Central memory CD8-positive, alpha-beta T cell (primary cell): ENCODE data around the gene ALDH3A1.

Experiments used
- ATAC-seq: fragments of 150-1000 bp; cut with Tn5 transposase; replicated peaks from 2 replicates; pipeline ENCODE4 v1.10.0; 2022; ENCODE audit warnings: mild to moderate bottlenecking, moderate FRiP score, moderate number of reproducible peaks; ENCODE audit not compliant: poor library complexity, severe bottlenecking; ENCODE audit errors: extremely low read depth
- DNase-seq, 2 donors: peaks; one replicate each; pipeline ENCODE4 v3.0.0; 2021; ENCODE audit warnings: low spot score in 2 of 2
- H3K27ac Mint-ChIP-seq: one replicate; pipeline ENCODE4 v1.8.0; 2022; ENCODE audit warnings: low read depth, mild to moderate bottlenecking, moderate library complexity, mixed read lengths
- H3K27me3 Mint-ChIP-seq: one replicate; pipeline ENCODE4 v1.8.0; 2022; ENCODE audit warnings: mixed read lengths
- H3K36me3 Mint-ChIP-seq: one replicate; pipeline ENCODE4 v1.8.0; 2022; ENCODE audit warnings: mild to moderate bottlenecking, moderate library complexity, mixed read lengths; ENCODE audit not compliant: insufficient read depth
- H3K4me1 Mint-ChIP-seq: one replicate; pipeline ENCODE4 v1.8.0; 2022; ENCODE audit warnings: mixed read lengths
- H3K4me3 Mint-ChIP-seq: one replicate; pipeline ENCODE4 v1.8.0; 2022; ENCODE audit warnings: mild to moderate bottlenecking, moderate library complexity, mixed read lengths
- H3K9me3 Mint-ChIP-seq: one replicate; pipeline ENCODE4 v1.8.0; 2022; ENCODE audit warnings: mixed read lengths

The ALDH3A1 gene

DNA sequence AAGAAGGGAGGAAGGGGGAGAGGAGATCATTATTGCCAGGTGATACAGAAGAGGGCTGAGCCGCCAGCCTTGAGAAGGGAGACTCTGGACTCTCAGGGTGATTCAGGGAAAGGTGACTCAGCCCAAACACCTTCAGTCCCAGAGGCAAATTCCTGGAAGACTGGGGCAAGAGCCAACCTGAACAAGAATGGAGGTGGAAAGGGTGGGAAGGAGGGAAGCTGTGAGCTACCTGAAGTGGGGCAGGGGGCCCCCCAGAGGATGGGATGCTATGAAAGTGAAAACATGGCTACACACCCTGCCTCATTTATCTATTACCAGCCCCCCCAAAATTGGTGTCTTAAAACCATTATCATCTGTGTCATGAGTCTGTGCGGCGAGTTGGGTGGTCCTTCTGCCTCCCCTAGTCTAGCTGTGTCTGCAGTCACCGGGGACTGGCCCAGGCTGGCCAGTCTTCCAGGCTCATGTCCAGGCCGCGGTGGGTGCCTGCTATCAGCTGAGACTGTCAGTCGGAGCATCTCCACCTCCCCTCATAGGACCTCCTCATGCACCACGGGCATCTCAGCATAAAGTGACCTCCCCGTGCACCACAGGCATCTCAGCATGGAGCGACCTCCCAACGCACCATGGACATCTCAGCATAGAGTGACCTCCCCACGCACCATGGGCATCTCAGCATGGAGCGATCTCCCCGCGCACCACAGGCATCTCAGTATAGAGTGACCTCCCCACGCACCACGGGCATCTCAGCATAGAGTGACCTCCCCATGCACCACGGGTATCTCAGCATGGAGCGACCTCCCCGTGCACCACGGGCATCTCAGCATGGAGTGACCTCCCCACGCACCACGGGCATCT is 28.5 kb downstream of the ALDH3A1 start:
- Mint-ChIP-seq H3K4me1 (no peaks in the 10 kb centered on the region), H3K27ac (no peak overlapping the region), H3K4me3 (no peak overlapping the region), H3K27me3 (peaks cover 18% of the 10 kb centered on the region), H3K36me3 (no peaks in the 10 kb centered on the region), H3K9me3 (no peaks in the 10 kb centered on the region)
- DNase-seq (no peak), ATAC-seq (no peak)

- Mint-ChIP-seq H3K36me3 (no peaks in the 10 kb centered on the region), H3K4me1 (no peaks in the 10 kb centered on the region), H3K4me3 (no peak overlapping the region), H3K27me3 (peaks cover 18% of the 10 kb centered on the region), H3K9me3 (no peaks in the 10 kb centered on the region), H3K27ac (no peak overlapping the region)
- ATAC-seq (no peak), DNase-seq (no peak)
Observed at GRCh38 chr17:19718613-19719354, 29.3 kb downstream of the ALDH3A1 start.

DNA sequence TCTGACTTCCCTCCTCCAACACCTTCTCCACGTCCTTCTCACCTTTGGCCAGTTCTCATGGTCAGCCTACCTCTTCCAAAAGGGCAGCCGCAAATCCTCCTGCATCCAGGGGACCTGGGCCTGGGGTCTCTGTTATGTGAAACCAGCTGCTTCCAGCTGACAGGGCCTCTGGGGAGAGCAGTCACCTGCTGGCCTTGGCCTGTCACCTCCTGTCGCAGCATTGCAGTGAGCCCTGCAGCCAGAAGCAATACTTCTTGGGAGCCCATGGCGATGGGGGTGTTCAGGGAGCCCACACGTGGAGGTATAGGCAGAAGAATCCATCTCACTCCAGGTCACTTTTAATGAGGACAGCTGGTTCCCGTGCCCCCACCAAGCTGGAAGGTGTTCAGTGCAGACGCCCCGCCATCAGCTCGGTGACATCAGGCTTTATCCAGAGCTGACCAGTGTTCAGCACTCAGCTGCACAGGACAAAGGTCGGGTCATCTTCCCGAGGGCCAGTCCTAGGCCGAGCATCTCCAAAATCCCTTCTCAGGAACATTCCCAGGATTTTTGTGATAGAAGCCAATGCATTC is 30.0 kb downstream of the ALDH3A1 start:
- Mint-ChIP-seq H3K4me3 (no peak overlapping the region), H3K36me3 (no peaks in the 10 kb centered on the region), H3K27me3 (peaks cover 18% of the 10 kb centered on the region), H3K9me3 (no peaks in the 10 kb centered on the region), H3K4me1 (no peaks in the 10 kb centered on the region), H3K27ac (no peak overlapping the region)
- ATAC-seq (no peak), DNase-seq (no peak)

DNA sequence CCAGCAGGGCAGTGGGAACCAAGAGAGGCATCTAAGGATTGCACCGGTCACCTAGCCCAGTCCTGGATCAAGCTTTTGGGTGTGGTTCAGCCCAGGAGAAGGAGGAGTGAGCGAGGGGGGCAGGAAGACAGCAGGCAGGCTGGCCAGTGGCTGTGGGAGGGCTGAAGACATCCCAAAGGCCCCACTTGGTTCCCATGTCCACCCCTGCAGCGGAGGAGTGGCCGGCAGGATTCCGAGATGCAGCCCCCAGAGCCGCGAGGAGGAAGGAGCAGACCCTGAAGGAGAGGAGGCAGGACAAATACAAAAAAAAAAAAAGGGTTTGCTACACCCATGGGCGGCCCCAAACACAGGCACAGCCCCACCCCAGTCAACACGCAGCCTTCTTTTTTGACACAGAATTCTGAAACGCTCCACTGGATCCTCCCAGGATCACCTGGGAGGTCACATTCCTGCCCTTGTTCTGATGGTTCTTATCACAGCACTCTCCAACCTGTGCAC is 30.6 kb downstream of the ALDH3A1 start:
- Mint-ChIP-seq H3K9me3 (no peaks in the 10 kb centered on the region), H3K27ac (no peak overlapping the region), H3K27me3 (peaks cover 15% of the 10 kb centered on the region), H3K4me3 (no peak overlapping the region), H3K4me1 (no peaks in the 10 kb centered on the region), H3K36me3 (no peaks in the 10 kb centered on the region)
- DNase-seq = no peak
- no peak for ATAC-seq

GRCh38 chr17:19717031-19717360 is 31.1 kb downstream of the ALDH3A1 start:
- H3K27me3 Mint-ChIP-seq = peaks cover 10% of the 10 kb centered on the region
- H3K27ac Mint-ChIP-seq = no peak overlapping the region
- no peaks in the 10 kb centered on the region for H3K9me3 Mint-ChIP-seq
- no peaks in the 10 kb centered on the region for H3K36me3 Mint-ChIP-seq
- no peak overlapping the region for H3K4me3 Mint-ChIP-seq
- ATAC-seq (no peak), DNase-seq (no peak)
- H3K4me1 Mint-ChIP-seq = no peaks in the 10 kb centered on the region

- peaks cover 8% of the 10 kb centered on the region for H3K27me3 Mint-ChIP-seq
Observed at GRCh38 chr17:19716108-19717030, 31.7 kb downstream of the ALDH3A1 start, which contains the start of gene SLC47A2. Gene SLC47A2, minus strand, starts transcription at chr17:19716584. Its CDS starts 29 bp downstream, at chr17:19716555.

DNA sequence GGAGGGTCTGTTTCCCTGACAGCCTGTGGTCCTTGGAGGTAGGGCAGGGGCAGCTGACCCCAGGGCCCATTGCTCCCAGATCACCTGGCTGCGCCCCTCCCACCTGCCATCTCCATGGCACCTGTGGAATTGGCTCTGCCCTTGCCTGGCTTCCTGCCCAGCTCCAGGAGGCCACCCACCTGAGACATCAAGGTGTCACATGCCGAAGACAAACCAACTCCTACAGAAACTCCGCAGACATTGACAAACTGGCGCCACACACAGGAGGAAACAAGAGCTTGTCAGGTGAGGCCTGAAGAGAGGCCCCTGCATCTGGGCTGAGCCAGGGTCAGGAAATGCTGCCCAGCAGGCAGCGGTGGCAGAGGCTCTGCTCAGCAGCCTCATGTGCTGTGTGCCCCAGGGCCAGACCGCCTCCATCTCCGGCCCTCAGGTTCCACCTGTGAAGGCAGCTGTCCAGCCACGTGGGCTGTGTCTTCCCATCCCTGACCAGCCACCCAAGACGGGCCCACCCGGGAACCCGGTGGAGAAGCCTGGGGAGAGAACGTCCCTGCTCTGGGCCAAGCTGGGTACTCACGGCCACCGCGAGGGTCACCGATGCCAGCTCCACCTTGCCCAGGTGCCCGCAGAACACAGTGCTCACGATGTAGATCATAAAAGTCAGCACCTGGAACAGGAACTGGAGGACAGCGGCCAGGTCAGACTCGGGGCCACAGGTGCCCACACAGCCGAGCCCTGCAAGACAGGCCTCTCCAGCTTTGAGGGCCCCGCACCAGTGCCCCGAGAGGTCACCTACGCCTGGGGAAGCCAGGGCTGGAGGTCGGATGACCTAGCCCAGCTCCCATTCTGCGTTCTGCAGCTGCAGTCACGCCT is 33.3 kb downstream of the ALDH3A1 start:
- DNase-seq (no peak), ATAC-seq (no peak)
- Mint-ChIP-seq H3K4me3 (no peak overlapping the region), H3K27me3 (no peaks in the 10 kb centered on the region), H3K9me3 (no peaks in the 10 kb centered on the region), H3K4me1 (no peaks in the 10 kb centered on the region), H3K27ac (no peak overlapping the region), H3K36me3 (no peaks in the 10 kb centered on the region)

More at GRCh38 chr17:19716108-19717030, 31.7 kb downstream of the ALDH3A1 start, which contains the start of gene SLC47A2:
- Mint-ChIP-seq H3K9me3 (no peaks in the 10 kb centered on the region), H3K27ac (no peak within 1 kb of the TSS), H3K4me1 (no peaks in the 10 kb centered on the region), H3K36me3 (no peaks in the 10 kb centered on the region), H3K4me3 (no peak within 1 kb of the TSS)
- DNase-seq (no peak), ATAC-seq (no peak)

GRCh38 chr17:19713901-19714361 is 34.2 kb downstream of the ALDH3A1 start:
- Mint-ChIP-seq H3K4me3 (no peak overlapping the region), H3K36me3 (no peaks in the 10 kb centered on the region), H3K4me1 (no peaks in the 10 kb centered on the region), H3K9me3 (no peaks in the 10 kb centered on the region), H3K27me3 (no peaks in the 10 kb centered on the region), H3K27ac (no peak overlapping the region)
- ATAC-seq (no peak), DNase-seq (no peak)

- H3K27ac Mint-ChIP-seq = no peak overlapping the region
- ATAC-seq = no peak
- no peaks in the 10 kb centered on the region for H3K36me3 Mint-ChIP-seq
- H3K4me3 Mint-ChIP-seq = no peak overlapping the region
- H3K27me3 Mint-ChIP-seq = no peaks in the 10 kb centered on the region
- H3K4me1 Mint-ChIP-seq = no peaks in the 10 kb centered on the region
- DNase-seq = no peak
- H3K9me3 Mint-ChIP-seq = no peaks in the 10 kb centered on the region
Observed at GRCh38 chr17:19713462-19713861, 34.6 kb downstream of the ALDH3A1 start.

DNA sequence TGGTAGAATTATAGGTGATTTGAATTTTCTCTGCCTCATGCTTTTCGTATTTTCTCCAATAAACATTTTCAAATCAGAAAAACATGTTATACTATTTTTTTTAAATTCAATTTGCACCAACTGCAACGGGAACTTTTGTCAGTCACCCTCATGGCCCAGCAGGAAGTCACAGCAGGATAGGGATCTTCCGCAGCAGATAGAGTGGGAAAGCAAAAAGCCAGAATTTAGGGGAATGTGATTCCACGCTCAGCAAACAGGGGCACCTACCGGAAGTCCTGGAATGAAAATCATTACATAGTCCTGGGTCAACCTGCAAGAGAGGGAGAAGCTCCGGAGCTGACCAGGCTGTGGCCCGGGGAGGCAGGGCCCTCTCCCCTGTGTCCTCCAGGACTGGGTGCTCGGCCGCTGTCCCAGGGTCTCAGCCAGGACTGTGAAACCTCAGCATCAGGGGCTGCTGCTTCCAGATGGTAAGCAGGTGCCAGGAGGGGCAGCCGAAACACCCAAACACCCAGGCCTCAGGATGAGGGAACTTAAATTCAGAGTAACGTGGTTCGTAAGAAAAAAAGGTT is 35.6 kb downstream of the ALDH3A1 start:
- Mint-ChIP-seq H3K27ac (no peak overlapping the region), H3K9me3 (no peaks in the 10 kb centered on the region), H3K4me1 (no peaks in the 10 kb centered on the region), H3K4me3 (no peak overlapping the region), H3K27me3 (no peaks in the 10 kb centered on the region), H3K36me3 (no peaks in the 10 kb centered on the region)
- ATAC-seq (no peak), DNase-seq (no peak)

- Mint-ChIP-seq H3K27ac (no peak overlapping the region), H3K4me3 (no peak overlapping the region), H3K9me3 (no peaks in the 10 kb centered on the region), H3K36me3 (no peaks in the 10 kb centered on the region), H3K4me1 (no peaks in the 10 kb centered on the region), H3K27me3 (no peaks in the 10 kb centered on the region)
- no peak for DNase-seq
- no peak for ATAC-seq
Observed at GRCh38 chr17:19709841-19710240, 38.3 kb downstream of the ALDH3A1 start.
